ENCODE measurements around the gene SDK1.

Gene SDK1

DNA sequence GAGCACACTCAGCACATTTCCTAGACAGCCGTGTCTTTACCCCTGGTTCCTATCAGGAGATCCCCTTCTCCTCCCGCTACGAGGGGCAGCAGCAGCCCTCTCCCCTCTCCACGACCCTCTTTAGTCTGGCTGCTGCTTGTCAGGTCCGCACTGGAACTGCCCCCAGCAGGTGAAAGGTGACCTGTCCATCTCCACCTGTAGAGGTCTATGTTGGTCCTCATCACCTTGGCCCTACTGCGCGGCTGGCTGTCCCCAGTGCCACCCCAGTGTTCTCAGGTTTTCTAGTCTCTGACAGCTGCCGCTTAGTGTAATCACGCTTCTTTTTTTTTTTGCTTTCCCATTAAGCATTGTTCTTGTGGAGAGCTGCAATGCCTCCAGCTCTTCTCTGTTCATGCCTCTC, 545.7 kb downstream of the SDK1 start:
- TF ChIP-seq, protein P1, sequence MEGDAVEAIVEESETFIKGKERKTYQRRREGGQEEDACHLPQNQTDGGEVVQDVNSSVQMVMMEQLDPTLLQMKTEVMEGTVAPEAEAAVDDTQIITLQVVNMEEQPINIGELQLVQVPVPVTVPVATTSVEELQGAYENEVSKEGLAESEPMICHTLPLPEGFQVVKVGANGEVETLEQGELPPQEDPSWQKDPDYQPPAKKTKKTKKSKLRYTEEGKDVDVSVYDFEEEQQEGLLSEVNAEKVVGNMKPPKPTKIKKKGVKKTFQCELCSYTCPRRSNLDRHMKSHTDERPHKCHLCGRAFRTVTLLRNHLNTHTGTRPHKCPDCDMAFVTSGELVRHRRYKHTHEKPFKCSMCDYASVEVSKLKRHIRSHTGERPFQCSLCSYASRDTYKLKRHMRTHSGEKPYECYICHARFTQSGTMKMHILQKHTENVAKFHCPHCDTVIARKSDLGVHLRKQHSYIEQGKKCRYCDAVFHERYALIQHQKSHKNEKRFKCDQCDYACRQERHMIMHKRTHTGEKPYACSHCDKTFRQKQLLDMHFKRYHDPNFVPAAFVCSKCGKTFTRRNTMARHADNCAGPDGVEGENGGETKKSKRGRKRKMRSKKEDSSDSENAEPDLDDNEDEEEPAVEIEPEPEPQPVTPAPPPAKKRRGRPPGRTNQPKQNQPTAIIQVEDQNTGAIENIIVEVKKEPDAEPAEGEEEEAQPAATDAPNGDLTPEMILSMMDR (IDR thresholded peaks at IDR 0.05; ENCODE audit: low read depth, low read length): no peak
- no peak overlapping the region for H3K4me3 ChIP-seq (ENCODE audit: low read depth, low read length)

DNA sequence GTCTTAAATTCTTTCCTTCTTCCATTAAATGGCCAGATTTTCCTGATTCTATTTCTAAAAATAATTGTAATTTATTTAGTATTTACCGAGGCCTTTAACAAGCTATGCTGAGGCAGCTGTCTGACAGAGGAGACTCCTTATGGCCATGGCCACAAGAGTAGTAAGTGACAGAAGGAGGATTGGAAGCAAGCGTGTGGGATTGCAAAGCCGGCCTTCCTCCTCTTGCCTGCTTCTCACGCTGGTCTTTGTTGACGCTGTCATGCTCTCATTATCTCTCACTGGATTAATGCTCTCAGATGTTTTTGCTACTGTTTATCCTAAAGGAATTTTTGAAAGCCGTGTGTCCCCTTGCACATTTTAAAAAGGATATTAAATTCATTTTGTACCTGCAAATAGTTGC, 546.3 kb downstream of the SDK1 start:
- TF ChIP-seq, protein P1 (IDR thresholded peaks at IDR 0.05; ENCODE audit: low read depth, low read length): no peak

DNA sequence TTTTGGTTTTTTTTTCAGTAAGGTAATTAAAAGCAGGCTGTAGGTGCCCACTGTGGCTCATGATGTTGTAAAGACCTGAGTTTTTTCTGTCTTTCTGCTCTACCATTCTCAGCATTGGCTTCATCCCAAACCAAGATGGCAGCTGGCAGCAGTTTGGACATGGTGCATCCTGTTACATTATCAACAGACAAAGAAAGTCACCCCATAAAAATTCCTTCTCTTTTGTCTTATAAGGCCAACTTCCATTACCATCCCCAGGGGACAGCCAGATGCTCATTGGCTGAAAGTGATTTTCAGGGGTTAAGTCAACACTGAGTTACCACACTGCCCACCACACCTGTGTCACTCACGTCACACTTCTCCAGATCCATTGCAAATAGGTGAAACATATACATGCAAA, 558.4 kb downstream of the SDK1 start:
- TF ChIP-seq, protein P1 (IDR thresholded peaks at IDR 0.05; ENCODE audit: low read depth, low read length): no peak
- H3K4me3 ChIP-seq (ENCODE audit: low read depth, low read length): no peak overlapping the region

More for the DNA sequence above, 546.3 kb downstream of the SDK1 start:
- H3K4me3 ChIP-seq (ENCODE audit: low read depth, low read length): no peak overlapping the region

DNA sequence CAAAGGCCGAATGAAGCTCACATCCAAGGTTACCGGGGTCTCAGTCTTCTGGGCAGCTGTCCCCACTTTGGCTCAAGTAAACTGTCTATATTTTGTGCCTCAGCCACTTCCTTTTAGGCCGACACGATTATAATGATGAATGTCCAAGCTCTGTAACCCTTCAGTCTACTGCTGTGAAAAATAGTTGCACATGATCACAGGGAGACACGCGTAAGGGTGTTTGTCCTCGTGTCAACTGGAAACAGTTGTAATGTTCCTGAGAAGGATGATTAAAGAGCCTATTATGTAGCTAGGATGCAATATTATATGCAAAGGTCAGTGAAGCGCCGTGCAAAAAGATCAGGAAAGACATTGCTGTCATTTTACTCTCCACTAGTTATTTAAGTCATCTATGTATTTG, 559.9 kb downstream of the SDK1 start:
- TF ChIP-seq, protein P1 (IDR thresholded peaks at IDR 0.05; ENCODE audit: low read depth, low read length): no peak
- no peak overlapping the region for H3K4me3 ChIP-seq (ENCODE audit: low read depth, low read length)

DNA sequence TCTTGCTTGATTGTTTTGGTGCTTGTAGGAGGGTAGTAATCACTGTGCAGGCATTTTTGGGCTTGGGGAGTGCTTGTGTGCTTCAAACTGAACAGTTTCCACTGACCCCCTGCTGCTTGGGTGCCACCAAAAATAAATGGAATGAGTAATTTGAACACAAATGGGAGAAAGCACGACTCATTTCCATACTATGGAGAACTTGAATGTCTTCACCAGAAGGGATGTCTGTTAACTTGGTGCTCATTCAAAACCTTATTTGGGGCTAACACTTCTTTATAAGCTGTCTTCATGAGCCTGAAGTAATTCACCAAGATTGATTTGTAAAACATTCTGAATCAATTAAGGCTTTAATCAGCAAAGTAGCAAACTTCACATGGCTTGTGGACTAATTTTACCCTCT, 560.3 kb downstream of the SDK1 start:
- no peak overlapping the region for H3K4me3 ChIP-seq (ENCODE audit: low read depth, low read length)
- TF ChIP-seq, protein P1 (IDR thresholded peaks at IDR 0.05; ENCODE audit: low read depth, low read length): no peak

DNA sequence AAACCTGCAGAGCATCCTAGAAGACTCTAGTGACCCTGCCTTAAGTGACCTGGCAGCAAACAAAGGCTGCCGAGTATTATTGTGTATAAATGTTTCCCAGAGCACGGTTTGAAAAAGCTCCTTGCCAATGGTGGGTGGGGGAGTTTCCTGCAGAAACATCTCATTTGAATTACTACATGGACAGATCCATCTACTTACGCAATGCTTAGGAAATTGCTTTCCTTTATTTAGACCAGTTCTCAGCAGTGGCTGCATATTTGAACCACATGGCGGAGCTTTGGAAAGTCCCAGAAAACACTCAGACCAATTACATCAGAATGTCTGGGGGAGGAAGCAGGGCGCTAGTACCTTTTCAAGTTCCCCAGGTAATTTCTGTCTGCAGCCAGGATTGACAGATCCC, 560.9 kb downstream of the SDK1 start:
- TF ChIP-seq, protein P1 (IDR thresholded peaks at IDR 0.05; ENCODE audit: low read depth, low read length): no peak
- H3K4me3 ChIP-seq (ENCODE audit: low read depth, low read length): no peak overlapping the region

DNA sequence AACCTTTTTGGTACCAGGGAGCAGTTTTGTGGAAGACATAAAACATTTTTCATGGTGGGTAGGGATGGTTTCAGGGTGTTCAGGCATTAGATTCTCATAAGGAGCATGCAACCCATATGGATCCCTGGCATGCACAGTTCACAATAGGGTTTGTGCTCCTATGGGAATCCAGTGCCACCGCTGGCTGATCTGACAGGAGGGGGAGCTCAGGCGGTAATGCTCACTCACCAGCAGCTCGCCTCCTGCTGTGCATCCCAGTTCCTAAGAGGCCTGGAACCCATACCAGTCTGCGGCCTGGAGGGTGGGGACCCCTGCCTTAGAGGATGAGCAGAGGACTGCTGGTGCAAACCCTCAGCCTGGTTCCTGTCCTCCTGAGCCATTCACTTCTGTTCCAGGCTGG, 561.7 kb downstream of the SDK1 start:
- TF ChIP-seq, protein P1 (IDR thresholded peaks at IDR 0.05; ENCODE audit: low read depth, low read length): no peak
- H3K4me3 ChIP-seq (ENCODE audit: low read depth, low read length): no peak overlapping the region

Measured in WI38 (cell line).